Myocyte (in vitro differentiated cells): Measurements from ENCODE around the gene ING2. TPM values are rescaled to one million over a fixed set of nuclear protein-coding genes. Genes with fewer than 3 reads are reported as not detected.
"Not testable (repeated sequence)": the region's sequence is repeated elsewhere in the genome, so short reads cannot be mapped to it uniquely, and the experiment has no call there.

ENCODE experiments used
- DNase-seq: peaks from one replicate; pipeline ENCODE4 v3.0.0-alpha.2; 2012; ENCODE audit warnings: low read depth
- total RNA-seq: library from RNA; depleted of rRNA; stranded (reverse); fragments of >200 nt; gene quantifications from 2 replicates; pipeline ENCODE4 v1.2.3, GENCODE V29; 2014

Gene ING2
- total RNA-seq, 1 donor from 2014 or later = 15.3 TPM

DNA sequence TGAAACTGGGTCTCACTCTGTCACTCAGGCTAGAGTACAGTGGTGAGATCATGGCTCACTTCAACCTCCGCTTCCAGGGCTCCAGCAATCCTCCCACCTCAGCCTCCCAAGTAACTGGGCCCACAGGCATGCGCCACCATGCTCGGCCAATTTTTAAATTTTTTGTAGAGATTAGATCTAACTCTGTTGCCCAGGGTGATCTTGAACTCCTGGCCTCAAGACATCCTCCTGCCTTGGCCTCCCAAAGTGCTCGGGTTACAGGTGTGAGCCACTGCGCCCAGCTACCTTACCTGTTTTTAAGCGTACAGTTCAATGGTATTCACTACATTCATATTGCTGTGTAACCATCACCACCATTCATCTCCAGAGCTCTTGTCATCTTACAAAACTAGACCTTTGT lies 41.5 kb downstream of the ING2 start:
- DNase-seq = no peak

DNA sequence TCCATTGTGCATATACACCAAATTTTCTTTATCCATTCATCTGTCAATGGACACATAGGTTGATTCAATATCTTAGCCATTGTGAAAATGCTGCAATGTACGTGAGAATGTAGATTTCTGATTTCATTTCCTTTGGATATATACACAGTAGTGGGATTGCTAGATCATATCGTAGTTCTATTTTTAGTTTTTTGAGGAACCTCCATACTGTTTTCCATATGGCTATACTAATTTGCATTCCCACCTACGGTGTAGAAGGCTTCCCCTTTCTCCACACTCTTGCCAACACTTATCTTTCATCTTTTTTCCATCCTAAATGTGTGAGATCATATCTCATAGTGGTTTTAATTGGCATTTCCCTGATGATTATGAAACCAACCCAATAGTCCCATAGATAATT lies 43.4 kb downstream of the ING2 start:
- no peak for DNase-seq

DNA sequence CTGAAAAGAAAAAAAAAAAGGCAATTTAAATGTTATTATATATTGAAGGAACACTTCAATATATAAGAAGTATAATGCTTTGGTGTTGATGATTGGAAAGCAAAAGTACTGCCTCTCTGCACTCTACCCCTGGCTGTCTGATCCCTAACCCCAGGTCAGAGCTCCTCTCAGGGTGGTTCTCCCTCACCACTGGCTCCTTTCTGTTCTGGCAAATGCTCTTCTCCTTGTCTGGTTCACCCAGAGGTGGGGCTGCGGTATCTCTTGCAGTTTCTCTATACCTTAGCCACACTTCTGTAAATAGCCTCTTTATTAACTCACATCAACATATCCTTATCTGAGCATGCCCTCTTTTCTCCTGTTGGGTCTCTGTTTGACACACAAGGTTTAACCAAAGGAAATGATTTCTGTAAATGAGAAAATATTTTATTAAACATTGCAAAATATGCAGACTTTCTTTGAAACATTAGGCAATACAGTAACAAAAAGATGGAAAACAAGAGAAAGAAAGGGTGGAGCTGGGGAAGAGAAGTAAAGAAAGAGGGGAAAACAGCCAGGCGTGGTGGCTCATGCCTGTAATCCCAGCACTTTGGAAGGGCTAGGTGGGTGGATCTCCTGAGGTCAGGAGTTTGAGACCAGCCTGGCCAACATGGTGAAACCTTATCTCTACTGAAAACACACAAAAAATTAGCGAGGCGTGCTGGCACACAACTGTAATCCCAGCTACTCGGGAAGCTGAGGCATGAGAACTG lies 45.7 kb downstream of the ING2 start:
- no peak for DNase-seq

DNA sequence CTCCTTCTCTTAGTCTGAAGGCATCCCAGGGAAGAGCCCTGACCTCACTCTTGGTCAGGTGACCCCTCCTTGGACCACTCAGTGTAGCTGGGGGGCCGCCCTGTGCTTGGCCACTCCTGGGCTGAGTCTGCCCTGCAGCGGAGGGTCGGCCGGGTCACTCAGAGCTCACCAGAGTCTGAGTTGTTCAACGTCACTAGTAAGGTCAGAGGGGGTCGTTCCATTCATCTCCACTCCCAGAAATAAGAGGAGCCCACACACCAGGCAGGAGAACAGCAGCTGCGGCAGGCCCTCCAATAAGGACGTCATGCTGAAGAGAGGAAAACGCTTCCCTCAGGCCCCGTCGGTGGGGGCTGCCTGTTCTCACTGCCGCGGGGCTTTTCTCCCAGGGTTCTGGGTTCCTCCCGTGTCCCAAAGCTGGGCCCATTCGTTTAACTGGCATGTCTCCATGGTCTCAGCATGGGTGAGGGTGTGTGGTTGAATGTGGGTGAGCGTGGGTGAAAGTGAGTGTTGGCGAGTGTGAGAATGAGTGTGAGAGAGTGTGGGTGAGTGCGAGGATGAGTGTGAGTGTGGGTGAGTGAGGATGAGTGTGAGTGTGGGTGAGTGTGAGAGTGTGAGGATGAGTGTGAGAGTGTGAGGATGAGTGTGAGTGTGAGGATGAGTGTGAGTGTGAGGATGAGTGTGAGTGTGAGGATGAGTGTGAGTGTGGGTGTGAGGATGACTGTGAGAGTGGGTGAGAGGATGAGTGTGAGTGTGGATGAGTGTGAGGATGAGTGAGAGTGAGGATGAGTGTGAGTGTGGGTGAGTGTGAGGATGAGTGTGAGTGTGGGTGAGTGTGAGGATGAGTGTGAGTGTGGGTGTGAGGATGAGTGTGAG lies 47.7 kb downstream of the ING2 start:
- no peak for DNase-seq

DNA sequence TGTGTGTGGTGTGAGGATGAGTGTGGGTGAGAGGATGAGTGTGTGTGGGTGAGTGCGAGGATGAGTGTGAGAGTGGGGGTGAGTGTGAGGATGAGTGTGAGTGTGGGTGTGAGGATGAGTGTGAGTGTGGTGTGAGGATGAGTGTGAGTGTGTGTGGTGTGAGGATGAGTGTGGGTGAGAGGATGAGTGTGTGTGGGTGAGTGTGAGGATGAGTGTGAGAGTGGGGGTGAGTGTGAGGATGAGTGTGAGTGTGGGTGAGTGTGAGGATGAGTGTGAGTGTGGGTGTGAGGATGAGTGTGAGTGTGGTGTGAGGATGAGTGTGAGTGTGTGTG lies 48.3 kb downstream of the ING2 start:
- DNase-seq = not testable (repeated sequence)

DNA sequence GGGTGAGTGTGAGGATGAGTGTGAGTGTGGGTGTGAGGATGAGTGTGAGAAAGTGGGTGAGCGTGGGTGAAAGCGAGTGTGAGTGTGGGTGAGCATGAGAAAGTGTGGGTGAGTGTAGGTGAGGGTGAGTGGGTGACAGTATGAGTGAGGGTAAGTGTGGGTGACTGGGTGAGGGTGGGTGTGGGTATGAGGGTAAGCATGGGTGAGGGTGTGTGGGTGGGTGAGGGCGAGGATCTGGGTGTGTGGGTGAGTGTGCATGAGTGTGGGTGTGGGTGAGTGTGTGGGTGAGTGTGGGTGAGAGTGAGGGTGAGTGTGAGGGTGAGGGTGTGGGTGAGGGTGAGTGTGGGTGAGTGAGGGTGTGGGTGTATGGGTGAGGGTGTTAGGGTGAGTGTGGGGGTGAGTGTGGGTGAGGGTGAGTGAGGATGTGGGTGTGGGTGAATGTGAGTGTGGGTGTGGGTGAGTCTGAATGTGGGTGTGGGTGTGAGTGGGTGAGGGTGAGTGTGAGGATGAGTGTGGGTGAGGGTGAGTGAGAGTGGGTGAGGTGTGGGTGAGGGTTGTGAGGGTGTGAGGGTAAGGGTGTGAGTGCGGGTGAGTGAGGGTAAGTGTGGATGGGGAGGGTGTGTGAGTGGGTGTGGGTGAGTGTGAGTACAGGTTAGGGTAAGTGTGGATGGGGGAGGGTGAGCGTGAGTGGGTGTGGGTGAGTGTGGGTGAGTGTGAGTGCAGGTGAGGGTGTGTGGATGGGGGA lies 48.9 kb downstream of the ING2 start:
- no peak for DNase-seq

DNA sequence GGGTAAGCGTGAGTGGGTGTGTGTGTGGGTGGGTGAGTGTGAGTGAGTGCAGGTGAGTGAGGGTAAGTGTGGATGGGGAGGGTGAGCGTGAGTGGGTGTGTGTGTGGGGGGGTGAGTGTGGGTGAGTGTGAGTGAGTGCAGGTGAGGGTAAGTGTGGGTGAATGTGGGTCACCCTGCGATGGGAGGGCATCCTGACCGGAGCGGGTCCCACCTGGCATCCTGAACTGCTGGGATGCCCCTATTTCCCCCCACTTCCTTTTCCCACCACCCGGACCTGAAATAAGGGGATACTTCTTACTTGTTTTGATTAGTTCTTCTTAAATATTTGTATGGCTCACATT lies 49.5 kb downstream of the ING2 start:
- DNase-seq = no peak

DNA sequence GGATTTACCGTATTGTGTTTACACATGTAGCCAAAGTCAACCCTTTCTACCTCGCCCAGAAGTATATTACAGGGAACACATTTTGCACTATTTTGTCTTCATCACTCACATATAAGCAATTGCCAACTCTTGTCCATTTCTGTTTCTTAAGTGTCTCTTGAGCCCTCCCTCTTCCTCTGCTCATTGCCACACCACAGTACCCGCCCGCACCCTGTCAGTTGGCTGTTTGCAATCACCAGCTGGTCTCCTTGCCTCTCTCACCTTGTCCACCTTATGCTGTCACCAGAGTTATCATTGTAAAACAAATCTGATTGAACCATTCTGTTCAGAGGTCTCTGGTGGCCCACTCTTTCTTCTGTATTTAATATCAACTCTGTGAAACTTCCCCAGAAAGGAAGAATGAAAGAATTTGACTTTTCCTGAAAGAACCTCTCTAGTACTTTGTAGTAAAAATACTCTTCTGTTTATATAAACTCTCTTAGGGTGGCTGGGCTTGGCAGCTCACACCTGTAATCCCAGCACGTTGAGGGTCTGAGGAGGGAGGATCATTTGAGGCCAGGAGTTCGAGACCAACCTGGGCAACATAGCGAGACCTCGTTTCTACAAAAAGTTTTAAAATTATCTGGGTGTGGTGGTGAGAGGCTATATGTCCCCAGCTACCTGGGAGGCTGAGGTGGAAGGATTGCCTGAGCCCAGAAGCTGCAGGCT lies 50.2 kb downstream of the ING2 start:
- no peak for DNase-seq

DNA sequence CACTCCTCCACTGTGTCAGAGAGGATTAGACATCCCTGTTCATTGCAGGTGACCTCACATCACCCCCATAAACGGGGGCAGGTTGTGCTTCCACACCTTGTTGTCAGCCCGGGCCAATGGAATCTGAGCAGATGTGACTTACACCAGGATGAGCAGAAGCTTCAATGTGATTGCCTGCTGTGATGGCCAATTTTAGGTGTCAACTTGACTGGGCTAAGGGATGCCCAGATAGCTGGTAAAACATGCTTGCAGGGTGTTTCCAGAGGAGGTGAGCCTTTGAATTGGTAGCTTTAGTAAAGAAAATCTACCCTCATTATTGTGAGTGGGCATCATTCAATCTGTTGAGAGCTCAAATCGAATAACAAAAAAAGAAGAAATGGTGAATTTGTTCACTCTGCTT lies 52.1 kb downstream of the ING2 start:
- no peak for DNase-seq

DNA sequence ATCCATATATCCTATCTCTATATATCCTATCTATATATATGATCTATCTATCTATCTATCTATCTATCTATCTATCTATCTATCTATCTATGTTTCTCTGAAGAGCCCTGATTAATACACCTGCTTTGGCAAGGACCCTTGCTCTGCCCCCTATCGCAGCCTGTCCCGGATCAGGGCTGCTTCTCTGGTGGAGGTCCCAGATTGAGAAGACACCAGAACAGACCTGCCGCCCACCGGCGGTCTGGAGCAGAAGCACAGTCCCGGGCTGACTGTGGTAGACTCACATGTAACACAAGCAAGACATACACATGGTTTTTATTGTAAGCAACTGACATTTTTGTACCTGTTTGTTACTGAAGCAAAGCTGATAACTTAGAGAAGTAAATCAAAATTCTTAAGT lies 52.8 kb downstream of the ING2 start:
- DNase-seq = no peak

DNA sequence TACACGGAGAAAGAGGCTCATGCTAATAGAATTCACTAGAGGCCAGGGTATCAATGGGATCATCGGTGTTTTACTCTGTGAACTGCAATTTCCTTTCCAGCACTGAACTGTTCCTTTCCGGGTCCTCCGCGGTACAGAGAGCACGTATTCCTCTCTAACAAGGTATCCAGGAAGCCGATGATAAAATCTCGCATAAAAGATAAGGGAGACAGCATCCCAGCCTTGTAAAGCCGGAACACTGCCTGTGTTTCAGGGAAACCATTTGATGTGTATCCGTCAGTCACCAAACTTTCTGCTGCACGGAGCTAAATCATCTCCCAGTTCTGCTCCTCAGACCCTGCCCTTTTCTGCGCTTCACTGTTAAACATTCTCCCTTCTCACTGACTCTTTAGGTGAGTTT lies 54.0 kb downstream of the ING2 start:
- no peak for DNase-seq

DNA sequence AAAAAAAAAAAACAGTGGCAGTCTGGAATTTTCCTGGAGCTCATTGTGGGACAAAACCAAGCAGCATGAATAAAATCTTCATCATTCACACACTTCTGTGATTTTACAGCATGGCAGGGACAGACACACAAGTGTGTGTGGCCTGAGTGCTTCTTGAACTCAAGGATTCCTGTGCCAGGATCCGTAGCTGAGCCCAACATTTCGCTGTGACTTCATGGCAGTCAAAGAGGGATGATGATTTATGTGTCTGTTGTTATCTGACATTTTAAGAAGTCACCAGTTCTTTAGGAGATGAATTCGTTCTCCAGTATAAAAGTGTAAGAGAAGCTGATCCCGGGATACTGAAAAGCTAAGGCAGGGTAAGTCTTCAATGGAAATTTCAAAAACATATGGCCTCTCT lies 57.0 kb downstream of the ING2 start:
- DNase-seq = no peak

Other genes starting within 250 kb of the ING2 start
- not detected in 2 replicates for gene CLDN22, start 184.8 kb upstream of the ING2 start, total RNA-seq
- gene CLDN24, start 182.6 kb upstream of the ING2 start, total RNA-seq = not detected in 2 replicates
- 15.2 and 20.1 TPM in 2 replicates for gene CDKN2AIP, start 60.4 kb upstream of the ING2 start, total RNA-seq
- 50.6 and 65.1 TPM in 2 replicates for gene RWDD4, start 154.1 kb downstream of the ING2 start, total RNA-seq
- gene TRAPPC11, start 154.2 kb downstream of the ING2 start, total RNA-seq = 33.7 and 38.3 TPM in 2 replicates